Measurements from ENCODE around the gene IL4I1. TPM values are rescaled to one million over a fixed set of nuclear protein-coding genes. Genes with fewer than 3 reads are reported as not detected.

Gene IL4I1
- polyA plus RNA-seq, 1 donor (not counting 4 experiments of a cell fraction or from before 2014, with no cell fraction given): 0.13 TPM

- Histone ChIP-seq H3K4me2 (ENCODE audit: control insufficient read depth, extremely low read depth, insufficient read depth, low read depth, low read length) (no peak overlapping the region), H4K20me1 (ENCODE audit: control insufficient read depth, extremely low read depth, insufficient read depth, low read length) (no peaks in the 10 kb centered on the region), H3K9me3 (ENCODE audit: control insufficient read depth, low read depth, low read length) (no peaks in the 10 kb centered on the region), H3K27ac (ENCODE audit: control insufficient read depth, insufficient read depth, low read length) (no peak overlapping the region), H3K9me1 (ENCODE audit: control insufficient read depth, extremely low read depth, insufficient read depth, low read length) (no peaks in the 10 kb centered on the region), H3K79me2 (ENCODE audit: control insufficient read depth, insufficient read depth, low read length) (no peaks in the 10 kb centered on the region), H2AFZ (ENCODE audit: control insufficient read depth, low read length) (no peak overlapping the region), H3K27me3 (ENCODE audit: control insufficient read depth, extremely low read depth, insufficient read depth, low read length) (peaks cover 7% of the 10 kb centered on the region), H3K36me3 (ENCODE audit: control insufficient read depth in 2 of 2, extremely low read depth in 1 of 2, insufficient read depth in 2 of 2, low read length in 2 of 2) (peaks cover 2 to 5% of the 10 kb centered on the region in 2 experiments), H3K9ac (ENCODE audit: control insufficient read depth, extremely low read depth, insufficient read depth, low read length) (no peak overlapping the region), H3K4me1 (ENCODE audit: control insufficient read depth, extremely low read depth, insufficient read depth, low read length) (peaks cover 7% of the 10 kb centered on the region), H3K4me3 (ENCODE audit: control insufficient read depth in 2 of 3, extremely low read depth in 1 of 3, insufficient read depth in 2 of 3, low read depth in 1 of 3, low read length in 3 of 3) (no peak overlapping the region)
- no peak for DNase-seq (ENCODE audit: low read depth, low spot score)
- no peak for TF ChIP-seq EZH2 (IDR thresholded peaks at IDR 0.05; ENCODE audit: low read length)
- TF ChIP-seq CTCF (optimal IDR thresholded peaks at IDR 0.05 in 1 of 3, IDR thresholded peaks at IDR 0.05 in 1 of 3, conservative IDR thresholded peaks at IDR 0.05 in 1 of 3; ENCODE audit: extremely low read depth in 1 of 3, insufficient read depth in 2 of 3, low read length in 3 of 3): no peak
- dilution Hi-C loops (cut with MboI; ENCODE audit: extremely low pct_ligation_motif_present, low sequenced_read_pairs): no loop called here
- FAIRE-seq: no peak
Observed at GRCh38 chr19:49889038-49889686, 7.5 kb downstream of the IL4I1 start.

- H3K27ac ChIP-seq (ENCODE audit: control insufficient read depth, insufficient read depth, low read length): no peak overlapping the region
- no peaks in the 10 kb centered on the region for H3K9me3 ChIP-seq (ENCODE audit: control insufficient read depth, low read depth, low read length)
- H3K9me1 ChIP-seq (ENCODE audit: control insufficient read depth, extremely low read depth, insufficient read depth, low read length): no peaks in the 10 kb centered on the region
- H3K4me2 ChIP-seq (ENCODE audit: control insufficient read depth, extremely low read depth, insufficient read depth, low read depth, low read length): no peak overlapping the region
- no peak overlapping the region for H2AFZ ChIP-seq (ENCODE audit: control insufficient read depth, low read length)
- peaks cover 6 to 8% of the 10 kb centered on the region in 2 experiments for H3K36me3 ChIP-seq (ENCODE audit: control insufficient read depth in 2 of 2, extremely low read depth in 1 of 2, insufficient read depth in 2 of 2, low read length in 2 of 2)
- peaks cover 7% of the 10 kb centered on the region for H3K27me3 ChIP-seq (ENCODE audit: control insufficient read depth, extremely low read depth, insufficient read depth, low read length)
- no peaks in the 10 kb centered on the region for H4K20me1 ChIP-seq (ENCODE audit: control insufficient read depth, extremely low read depth, insufficient read depth, low read length)
- no peak for TF ChIP-seq CTCF (optimal IDR thresholded peaks at IDR 0.05 in 1 of 3, IDR thresholded peaks at IDR 0.05 in 1 of 3, conservative IDR thresholded peaks at IDR 0.05 in 1 of 3; ENCODE audit: extremely low read depth in 1 of 3, insufficient read depth in 2 of 3, low read length in 3 of 3)
- TF ChIP-seq EZH2 (IDR thresholded peaks at IDR 0.05; ENCODE audit: low read length): no peak
- no peak overlapping the region for H3K4me3 ChIP-seq (ENCODE audit: control insufficient read depth in 2 of 3, extremely low read depth in 1 of 3, insufficient read depth in 2 of 3, low read depth in 1 of 3, low read length in 3 of 3)
- H3K4me1 ChIP-seq (ENCODE audit: control insufficient read depth, extremely low read depth, insufficient read depth, low read length): peaks cover 7% of the 10 kb centered on the region
- DNase-seq (ENCODE audit: low read depth, low spot score) (no peak), FAIRE-seq (no peak)
- no peaks in the 10 kb centered on the region for H3K79me2 ChIP-seq (ENCODE audit: control insufficient read depth, insufficient read depth, low read length)
- dilution Hi-C loops (cut with MboI; ENCODE audit: extremely low pct_ligation_motif_present, low sequenced_read_pairs): no loop called here
- H3K9ac ChIP-seq (ENCODE audit: control insufficient read depth, extremely low read depth, insufficient read depth, low read length): no peak overlapping the region
Observed at GRCh38 chr19:49888510-49888824, 8.2 kb downstream of the IL4I1 start.

All from keratinocyte (primary cell).